HG03039 (cell line): Measurements from ENCODE around the gene TMPRSS7.
A peak's percentile ranks its signal among the peaks of the same experiment; 100 is the strongest.

Source experiments
- ATAC-seq: cut with Tn5 transposase; IDR thresholded peaks from one replicate; pipeline ENCODE4 v1.9.1; 2021; ENCODE audit warnings: mild to moderate bottlenecking, moderate library complexity; ENCODE audit not compliant: unreplicated experiment

Gene TMPRSS7, protein sequence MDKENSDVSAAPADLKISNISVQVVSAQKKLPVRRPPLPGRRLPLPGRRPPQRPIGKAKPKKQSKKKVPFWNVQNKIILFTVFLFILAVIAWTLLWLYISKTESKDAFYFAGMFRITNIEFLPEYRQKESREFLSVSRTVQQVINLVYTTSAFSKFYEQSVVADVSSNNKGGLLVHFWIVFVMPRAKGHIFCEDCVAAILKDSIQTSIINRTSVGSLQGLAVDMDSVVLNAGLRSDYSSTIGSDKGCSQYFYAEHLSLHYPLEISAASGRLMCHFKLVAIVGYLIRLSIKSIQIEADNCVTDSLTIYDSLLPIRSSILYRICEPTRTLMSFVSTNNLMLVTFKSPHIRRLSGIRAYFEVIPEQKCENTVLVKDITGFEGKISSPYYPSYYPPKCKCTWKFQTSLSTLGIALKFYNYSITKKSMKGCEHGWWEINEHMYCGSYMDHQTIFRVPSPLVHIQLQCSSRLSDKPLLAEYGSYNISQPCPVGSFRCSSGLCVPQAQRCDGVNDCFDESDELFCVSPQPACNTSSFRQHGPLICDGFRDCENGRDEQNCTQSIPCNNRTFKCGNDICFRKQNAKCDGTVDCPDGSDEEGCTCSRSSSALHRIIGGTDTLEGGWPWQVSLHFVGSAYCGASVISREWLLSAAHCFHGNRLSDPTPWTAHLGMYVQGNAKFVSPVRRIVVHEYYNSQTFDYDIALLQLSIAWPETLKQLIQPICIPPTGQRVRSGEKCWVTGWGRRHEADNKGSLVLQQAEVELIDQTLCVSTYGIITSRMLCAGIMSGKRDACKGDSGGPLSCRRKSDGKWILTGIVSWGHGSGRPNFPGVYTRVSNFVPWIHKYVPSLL

DNA sequence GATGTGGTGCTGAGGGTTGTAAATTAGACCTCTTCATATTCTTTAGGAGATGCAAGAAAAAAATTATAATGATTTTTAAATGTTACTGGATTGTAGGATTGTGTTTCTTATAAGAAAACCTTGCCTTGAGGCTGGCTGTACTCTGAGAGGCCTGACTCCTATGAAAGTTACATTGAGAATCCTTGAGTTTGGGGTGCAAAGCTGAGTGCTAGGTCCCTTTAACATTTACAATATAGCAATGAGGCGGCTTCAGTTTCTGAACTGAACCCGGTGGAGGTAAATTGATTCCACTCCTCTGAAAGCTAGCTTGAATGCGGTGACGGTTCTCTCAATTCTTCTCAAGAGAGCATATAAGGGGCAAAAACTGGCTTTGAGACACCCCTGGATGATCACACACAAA lies at the start of gene TMPRSS7:
Gene TMPRSS7, plus strand, starts transcription at position 301 of the 400 bp plus-strand sequence. CDS start 110 bp downstream, outside the sequence.
- ATAC-seq: no peak

DNA sequence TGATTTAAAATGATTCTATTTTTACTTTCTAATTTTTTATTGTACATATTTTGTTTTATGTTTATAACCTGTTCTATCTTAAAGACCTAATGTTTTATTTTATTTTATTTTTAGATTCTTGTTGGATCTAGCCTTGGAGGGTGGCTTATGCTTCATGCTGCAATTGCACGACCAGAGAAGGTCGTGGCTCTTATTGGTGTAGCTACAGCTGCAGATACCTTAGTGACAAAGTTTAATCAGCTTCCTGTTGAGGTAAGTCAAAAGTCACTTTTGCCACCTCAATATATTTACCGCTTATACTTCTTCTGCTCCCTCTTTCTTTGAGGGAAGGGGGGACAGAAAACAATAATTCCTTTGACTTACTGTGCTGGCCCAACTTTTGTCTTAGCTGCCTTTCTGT lies 47.7 kb upstream of the TMPRSS7 start:
- ATAC-seq: no peak

DNA sequence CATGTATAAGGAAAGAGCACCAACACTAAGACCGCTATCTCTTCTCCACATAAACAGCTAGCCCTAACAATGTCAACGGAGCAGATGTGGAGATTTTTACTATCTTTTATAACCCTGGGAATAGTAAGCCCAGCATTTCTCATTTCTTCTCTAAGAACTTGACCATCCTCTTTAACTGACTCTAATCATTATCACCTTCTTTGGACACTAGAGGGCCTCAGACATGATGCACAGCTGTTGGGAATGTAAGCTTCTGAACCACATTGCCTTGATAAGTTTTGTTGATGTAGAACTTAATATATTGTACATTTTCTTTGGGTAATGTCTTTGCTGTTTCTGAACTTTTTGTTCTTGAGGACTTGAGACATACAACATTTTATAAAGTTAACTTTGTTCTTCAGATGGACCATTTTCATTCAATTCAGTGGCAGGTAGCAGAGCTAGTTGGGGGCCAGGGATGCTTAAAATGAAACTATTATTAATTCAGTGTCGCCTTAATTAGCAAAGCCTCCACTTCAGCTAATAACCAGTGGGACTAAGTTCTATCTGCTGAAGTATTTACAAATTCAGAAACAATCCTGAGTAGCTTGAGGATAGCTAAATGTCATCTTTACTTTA lies 45.4 kb upstream of the TMPRSS7 start:
- ATAC-seq: peak; percentile 77

DNA sequence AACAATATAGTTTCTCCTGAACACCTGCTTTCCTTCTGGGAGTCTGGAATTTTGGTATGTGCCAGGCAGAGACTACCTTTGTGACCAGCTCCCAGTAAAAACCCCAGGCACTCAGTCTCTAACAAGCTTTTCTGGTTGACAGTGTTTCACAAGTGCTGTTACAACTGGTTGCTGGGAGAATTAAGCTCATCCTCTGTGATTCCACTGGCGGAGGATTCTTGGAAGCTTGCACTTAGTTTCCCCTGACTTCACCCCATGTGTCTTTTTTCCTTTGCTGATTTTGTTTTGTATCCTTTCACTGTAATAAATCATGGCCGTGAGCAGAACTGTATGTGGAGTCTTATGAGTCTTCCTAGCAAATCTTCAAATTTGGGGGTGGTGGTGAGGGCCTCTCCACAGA lies 41.5 kb upstream of the TMPRSS7 start:
- ATAC-seq: no peak

DNA sequence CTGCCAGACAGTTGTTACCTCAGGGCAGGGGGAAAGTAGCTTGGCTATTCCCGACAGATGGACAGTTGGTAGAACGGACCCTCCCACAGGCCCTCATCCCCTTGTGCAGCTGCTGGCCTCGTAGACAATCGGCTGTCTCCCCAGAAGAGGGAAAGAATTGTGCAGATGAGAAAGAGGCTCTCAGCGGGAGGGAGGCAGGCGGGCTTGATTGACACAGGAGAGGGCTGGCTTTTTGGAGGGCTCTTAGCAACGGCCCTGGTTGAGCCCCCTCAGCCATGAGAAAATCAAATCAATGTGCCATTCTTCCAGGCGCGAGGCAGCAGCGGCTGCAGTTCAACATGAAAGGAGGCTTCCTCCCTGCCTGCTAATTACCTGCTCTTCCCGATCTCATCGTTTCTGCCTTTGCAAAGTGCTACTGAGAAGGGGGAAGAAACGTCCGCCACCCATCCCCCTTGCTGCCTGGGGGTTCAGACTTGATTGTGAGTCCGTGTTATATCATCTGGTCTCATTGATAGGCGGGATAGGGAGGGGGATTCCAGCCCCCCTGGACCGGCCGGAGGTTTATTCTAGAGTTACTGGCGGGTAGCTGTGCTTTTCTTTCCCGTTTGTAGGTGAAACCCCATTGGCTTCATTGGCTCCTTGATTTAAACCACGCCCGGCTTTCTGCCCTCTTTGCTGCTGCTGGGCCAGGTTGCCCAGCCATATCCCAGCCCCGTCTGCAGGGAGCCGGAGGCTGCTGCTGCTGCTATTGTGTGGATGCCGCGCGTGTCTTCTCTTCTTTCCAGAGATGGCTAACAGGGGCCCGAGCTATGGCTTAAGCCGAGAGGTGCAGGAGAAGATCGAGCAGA lies 35.7 kb upstream of the TMPRSS7 start, which contains the start of gene TAGLN3:
Gene TAGLN3, plus strand, starts transcription at position 287 of the 848 bp plus-strand sequence. Its CDS starts 501 bp downstream, at position 788.
- ATAC-seq: no peak

DNA sequence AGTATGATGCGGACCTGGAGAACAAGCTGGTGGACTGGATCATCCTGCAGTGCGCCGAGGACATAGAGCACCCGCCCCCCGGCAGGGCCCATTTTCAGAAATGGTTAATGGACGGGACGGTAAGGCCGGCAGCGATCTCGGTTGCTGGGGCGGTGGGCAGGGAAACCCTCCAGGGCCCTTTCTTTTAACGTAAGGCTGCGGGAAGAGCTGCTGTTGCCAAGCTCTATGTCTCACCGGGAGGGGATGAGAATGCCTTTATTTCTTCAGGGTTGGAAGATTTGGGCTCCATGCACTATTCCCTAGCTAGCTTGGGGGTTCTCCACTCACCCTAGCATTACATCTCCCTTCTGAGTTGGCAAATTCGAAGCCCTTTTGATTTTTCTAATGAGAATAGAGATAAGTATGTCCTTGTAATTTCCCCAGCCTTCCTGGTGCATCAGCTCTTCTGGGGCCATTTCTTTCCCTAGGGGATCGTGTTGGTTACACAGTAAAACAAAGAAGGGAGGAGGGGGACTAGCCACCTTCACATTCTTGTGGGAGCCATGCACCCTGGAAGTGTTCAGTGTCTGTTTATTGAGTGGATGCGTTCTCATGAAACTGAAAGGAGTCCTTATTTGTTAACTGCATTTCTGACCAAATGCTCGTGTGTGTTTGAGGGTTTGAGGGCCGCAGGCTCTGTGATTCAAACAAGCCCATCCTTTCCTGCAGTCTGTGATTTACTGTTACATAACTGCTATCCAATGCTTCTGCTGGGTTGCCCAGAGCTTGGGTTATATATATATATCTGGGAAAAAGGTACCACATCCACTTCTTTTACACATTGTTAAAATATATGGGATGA lies 34.8 kb upstream of the TMPRSS7 start:
- no peak for ATAC-seq

DNA sequence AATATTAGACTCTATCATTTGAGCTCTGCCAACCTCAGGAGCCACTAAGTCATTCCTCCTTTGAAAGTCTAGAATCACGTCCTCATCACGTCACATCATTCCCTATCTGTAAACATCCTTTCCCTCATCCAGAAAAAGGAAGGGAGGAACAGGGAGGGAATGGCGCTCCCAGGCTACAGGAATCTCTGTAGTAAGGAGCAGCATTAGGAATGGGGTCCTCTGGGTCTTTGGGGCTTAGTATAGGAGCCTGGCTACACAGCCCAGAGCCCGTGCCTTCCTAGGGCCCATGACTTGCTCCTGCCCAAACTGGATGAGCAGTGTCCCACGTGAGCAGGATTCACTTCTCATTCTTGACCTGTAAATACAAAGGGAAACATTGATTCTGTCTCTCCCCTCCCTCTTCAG lies 34.2 kb upstream of the TMPRSS7 start:
- ATAC-seq: no peak

DNA sequence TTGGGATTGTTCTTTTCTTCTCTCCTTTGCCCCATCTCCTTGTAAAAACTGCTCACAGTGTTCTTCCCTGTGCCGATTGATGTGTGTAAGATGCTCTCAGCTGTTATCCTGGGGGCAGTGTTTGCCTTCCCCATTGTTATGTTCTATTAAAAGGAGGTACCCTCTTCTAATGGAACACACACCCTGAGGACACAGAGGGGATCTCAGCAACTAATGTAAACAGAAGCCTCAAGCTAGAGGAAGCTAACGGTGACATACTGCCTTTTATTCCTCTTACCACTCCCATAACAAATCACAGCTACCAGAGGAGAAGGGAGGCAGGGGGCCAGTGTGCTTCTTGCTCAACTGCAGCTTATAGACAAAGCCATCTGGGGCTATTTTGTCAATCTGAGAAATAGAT lies 33.6 kb upstream of the TMPRSS7 start:
- no peak for ATAC-seq

DNA sequence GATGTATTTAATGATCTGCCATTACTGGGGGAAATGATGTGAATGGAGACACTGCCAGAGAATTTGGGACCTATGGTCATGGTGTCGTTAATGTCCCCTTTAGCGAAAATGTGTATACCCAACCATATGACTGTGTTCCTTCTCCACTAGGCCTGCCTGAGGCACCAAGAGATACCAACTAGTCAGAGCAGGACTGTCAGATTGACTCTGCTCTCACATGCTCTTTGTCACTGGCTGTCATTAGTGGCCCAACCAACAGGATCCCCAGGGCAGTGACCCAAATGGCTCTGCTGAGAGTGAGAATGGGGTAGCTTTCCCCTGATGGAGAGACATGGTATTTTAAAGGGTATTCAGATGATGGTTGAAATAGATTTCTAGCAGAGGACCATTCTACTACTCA lies 33.0 kb upstream of the TMPRSS7 start:
- ATAC-seq: no peak

DNA sequence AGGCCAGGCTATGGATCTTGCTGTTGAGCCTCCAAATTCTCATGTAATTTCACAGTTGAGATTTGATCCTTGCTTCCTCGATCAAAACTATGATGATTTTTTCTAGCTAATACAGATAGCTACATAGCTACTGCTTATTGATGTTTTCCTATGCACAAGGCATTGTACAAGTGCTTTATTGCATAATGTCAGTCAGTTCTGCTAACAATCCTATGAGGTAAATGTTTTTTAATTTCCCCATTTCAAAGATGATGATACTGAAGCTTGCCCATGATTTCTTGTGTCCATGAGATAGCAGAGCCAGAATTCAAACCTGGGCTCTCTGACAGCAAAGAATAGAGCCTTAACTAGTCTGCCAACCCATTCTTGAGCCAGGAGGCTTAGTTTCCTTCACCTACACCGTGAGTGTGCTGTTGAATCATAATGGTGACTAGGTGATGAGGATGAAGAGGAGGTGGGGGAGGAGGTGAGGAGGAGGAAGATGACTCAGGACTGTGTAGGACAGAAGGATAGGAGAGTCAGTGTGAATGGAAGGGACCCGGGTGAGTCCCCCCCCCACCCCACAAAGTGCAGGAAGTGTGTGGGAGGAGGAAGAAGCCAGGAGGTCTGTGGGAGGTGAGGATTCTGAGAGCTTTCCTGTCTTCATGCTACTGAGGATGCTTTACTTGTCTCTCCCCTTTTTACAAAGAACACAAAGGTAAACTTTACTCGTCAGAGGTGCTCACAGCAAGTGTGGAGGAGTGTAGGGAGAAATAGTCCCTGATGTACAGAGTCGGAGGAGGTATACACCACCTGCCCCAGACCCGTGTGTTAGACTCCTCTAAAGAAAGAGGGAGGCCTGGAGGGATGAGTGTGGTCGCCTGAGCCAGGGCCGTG lies 32.2 kb upstream of the TMPRSS7 start:
- ATAC-seq: no peak

DNA sequence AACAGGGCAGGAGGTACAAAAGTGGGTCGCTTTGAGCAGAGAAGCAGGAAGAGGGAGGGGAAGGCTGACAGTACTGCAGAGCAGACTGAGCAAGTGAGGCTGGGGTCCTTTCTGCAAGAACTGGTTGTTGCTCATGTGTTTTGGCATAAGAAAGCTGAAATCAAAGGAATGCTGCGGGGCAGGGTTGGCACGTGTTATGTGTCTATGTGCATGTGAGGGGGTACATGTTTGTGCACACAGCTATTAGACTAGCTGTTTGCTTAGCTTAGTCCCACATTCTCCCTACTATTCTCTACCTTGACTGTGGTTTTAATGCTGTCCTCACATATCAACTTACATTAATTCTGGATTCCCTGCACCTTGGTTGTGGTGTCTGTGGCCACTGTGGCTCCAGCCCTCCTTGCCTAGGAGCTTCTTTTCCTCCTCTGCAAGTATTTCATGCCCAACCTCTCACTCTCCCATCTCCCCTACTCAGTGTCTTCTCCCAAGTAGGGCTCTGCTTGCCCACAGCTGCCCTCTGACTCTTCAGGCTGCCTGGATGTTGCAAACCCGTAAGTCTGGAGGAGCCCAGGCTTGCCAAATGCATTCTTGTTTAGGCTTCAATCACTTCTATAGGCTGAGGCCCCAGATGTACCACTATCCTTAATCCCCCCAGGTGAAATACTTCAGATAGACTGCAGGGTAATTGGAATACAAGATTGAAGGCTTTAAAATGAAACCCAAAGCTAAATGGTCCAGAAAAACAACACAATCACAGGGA lies 31.0 kb upstream of the TMPRSS7 start:
- no peak for ATAC-seq

DNA sequence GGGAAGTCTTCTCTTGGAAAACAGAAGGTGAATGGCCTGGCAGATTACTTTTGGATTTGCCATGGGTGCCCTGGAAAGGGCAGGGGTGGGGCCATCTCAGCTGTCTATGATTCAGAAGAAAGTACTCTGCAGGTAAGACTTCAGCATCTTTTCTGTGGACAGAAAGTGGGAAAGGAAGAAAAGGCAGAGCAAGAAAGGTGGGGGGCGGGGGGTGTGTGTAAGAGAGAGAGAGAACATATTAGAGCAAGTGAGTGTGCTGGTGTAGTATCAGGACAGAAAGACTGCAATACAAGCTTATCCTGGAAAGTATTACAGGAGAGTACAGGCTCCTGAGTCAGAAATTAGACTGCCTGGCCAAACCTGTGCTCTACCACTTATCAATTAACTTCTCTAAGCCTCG lies 30.3 kb upstream of the TMPRSS7 start:
- no peak for ATAC-seq

DNA sequence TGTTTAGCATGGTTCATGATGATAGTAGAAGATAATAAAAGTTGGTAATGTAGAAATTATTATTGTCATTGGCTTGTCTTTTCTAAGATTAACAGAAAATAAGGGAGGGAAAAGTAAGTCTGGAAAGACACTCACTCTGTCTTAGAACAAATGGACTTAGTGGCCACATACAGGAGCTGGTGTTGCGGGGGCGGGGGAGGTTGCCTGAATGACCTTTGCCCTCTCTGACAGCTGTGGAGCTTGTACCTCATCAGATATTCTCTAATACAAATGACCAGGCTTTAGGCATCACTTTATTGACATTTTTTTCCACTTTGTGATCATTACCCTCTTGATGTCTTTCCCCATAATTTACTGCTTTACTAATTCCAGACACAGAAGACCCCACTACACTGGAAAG lies 29.9 kb upstream of the TMPRSS7 start:
- no peak for ATAC-seq

DNA sequence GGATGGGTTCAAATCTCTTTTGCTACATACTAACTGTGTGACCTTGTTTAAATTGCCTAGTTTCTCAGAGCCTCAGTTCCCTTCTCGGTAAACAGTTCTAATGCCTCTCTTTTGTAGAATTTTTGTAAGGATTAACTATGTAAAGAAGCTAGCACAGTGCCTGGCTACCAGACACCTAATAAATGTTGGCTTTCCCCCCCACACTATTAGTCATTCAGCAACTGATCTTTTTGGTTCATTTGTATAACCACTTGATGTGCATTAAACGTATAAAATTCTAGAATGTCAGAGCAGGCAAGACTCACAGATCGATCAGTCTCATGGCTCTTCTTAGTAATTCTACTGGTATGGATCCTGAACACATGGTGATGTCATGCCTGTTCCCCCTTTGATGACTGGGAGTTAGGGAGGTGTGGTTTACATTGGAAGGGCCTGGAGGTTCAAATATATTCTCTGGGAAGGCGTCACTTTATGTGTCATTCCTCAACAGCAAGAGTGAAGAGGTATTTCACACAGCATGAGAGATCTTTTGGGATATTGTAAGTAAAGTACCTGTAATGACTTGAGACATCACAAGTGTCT lies 29.4 kb upstream of the TMPRSS7 start:
- no peak for ATAC-seq

DNA sequence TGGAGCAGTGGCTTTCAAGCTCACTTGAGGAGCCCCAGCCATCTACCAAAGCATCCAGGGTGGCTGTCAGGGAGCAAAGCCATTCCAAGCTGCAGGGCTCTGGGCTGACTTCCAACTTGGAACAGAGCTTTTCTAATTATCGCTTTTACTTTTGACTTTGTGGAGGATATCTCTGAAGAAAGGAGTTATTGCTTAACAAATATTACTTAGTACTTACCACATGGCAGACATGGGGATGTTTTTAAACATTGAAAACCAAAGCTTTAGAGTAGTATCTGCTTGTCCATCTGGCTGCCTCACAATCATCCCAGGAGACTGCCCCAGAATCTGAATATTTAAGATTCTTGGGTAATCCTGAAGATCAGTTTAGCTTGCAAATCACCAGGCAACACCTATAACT lies 26.9 kb upstream of the TMPRSS7 start:
- ATAC-seq: no peak

DNA sequence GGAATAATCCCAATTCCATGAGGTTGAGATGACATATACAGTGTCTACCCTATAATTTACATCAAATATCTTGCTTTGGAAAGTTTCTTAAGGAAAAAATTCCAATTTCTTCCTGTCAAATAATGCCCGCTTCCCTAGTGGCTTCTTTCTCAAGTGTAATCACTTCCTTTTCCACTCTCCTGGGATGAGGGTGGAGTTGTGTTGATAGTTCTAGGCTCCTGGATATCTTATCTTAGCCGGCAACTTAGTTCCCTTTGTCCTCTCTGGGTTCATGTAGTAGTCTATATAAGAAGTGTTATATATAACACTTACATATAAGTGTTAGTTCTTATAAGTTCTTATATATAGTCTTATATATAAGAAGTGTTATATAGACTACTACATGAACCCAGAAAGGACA lies 24.9 kb upstream of the TMPRSS7 start:
- ATAC-seq: no peak

DNA sequence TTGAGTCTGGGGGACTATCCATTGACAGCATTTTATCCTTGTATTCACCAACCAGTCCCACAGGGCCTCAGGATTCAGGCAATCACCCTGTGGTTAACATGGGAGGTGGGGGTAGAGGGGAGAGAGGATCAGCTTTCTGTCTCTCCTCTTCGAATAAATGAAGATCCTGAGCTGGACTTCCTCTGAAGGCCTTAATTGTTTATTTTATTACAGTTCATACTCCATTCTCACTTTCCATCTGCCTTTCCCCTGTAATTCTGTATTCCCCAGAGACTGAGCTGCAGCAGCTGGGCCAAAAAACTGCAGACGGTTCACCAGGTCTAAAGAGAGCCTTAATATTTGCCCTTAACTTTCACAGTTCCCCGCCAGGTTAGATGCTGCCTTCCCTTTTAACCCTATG lies 23.9 kb upstream of the TMPRSS7 start:
- no peak for ATAC-seq
